Measurements from ENCODE around the gene SMIM36. TPM values are rescaled to one million over a fixed set of nuclear protein-coding genes. Genes with fewer than 3 reads are reported as not detected.

Gene SMIM36
- total and polyA plus RNA-seq, 2 donors from 2014 or later = not detected

- DNase-seq = no peak
- Histone ChIP-seq H3K27me3 (ENCODE audit: control insufficient read depth, insufficient read depth, low read length) (no peaks in the 10 kb centered on the region), H3K9me3 (ENCODE audit: control insufficient read depth in 2 of 3, insufficient read depth in 1 of 3, low read length in 3 of 3) (no peaks in the 10 kb centered on the region), H3K9ac (ENCODE audit: low read length in 3 of 3) (no peak overlapping the region), H3K27ac (ENCODE audit: low read depth in 2 of 2, low read length in 2 of 2) (no peak overlapping the region), H3K4me1 (ENCODE audit: control insufficient read depth in 2 of 3, insufficient read depth in 2 of 3, low read depth in 1 of 3, low read length in 3 of 3) (no peaks in the 10 kb centered on the region), H3K4me3 (ENCODE audit: low read length in 3 of 3) (no peak overlapping the region), H3K36me3 (ENCODE audit: control insufficient read depth in 2 of 3, insufficient read depth in 3 of 3, low read length in 3 of 3) (no peaks in the 10 kb centered on the region)
- FAIRE-seq = no peak
- intact Hi-C loops (cut with DNase I) = no loop called here
- no peak for TF ChIP-seq CTCF (IDR thresholded peaks at IDR 0.05; ENCODE audit: borderline replicate concordance, extremely low read depth, insufficient read depth)
These were observed 52.9 kb downstream of the SMIM36 start for GRCh38 chr17:55458287-55458900.

GRCh38 chr17:55456307-55457240, 54.7 kb downstream of the SMIM36 start:
- no peak for DNase-seq
- intact Hi-C loops (cut with DNase I) = no loop called here
- no peak for TF ChIP-seq CTCF (IDR thresholded peaks at IDR 0.05; ENCODE audit: borderline replicate concordance, extremely low read depth, insufficient read depth)

GRCh38 chr17:55454906-55455474, 56.3 kb downstream of the SMIM36 start:
- Histone ChIP-seq H3K27me3 (ENCODE audit: control insufficient read depth, insufficient read depth, low read length) (no peaks in the 10 kb centered on the region), H3K9me3 (ENCODE audit: control insufficient read depth in 2 of 3, insufficient read depth in 1 of 3, low read length in 3 of 3) (no peaks in the 10 kb centered on the region), H3K4me3 (ENCODE audit: low read length in 3 of 3) (no peak overlapping the region), H3K4me1 (ENCODE audit: control insufficient read depth in 2 of 3, insufficient read depth in 2 of 3, low read depth in 1 of 3, low read length in 3 of 3) (no peaks in the 10 kb centered on the region), H3K27ac (ENCODE audit: low read depth in 2 of 2, low read length in 2 of 2) (no peak overlapping the region), H3K9ac (ENCODE audit: low read length in 3 of 3) (no peak overlapping the region), H3K36me3 (ENCODE audit: control insufficient read depth in 2 of 3, insufficient read depth in 3 of 3, low read length in 3 of 3) (no peaks in the 10 kb centered on the region)
- FAIRE-seq = no peak
- DNase-seq = no peak
- TF ChIP-seq CTCF (IDR thresholded peaks at IDR 0.05; ENCODE audit: borderline replicate concordance, extremely low read depth, insufficient read depth) = no peak
- intact Hi-C loops (cut with DNase I) = no loop called here

More at GRCh38 chr17:55456307-55457240, 54.7 kb downstream of the SMIM36 start:
- no peak for FAIRE-seq
- H3K9me3 ChIP-seq (ENCODE audit: control insufficient read depth in 2 of 3, insufficient read depth in 1 of 3, low read length in 3 of 3) = no peaks in the 10 kb centered on the region
- no peaks in the 10 kb centered on the region for H3K4me1 ChIP-seq (ENCODE audit: control insufficient read depth in 2 of 3, insufficient read depth in 2 of 3, low read depth in 1 of 3, low read length in 3 of 3)
- H3K9ac ChIP-seq (ENCODE audit: low read length in 3 of 3) = no peak overlapping the region
- no peak overlapping the region for H3K4me3 ChIP-seq (ENCODE audit: low read length in 3 of 3)
- no peak overlapping the region for H3K27ac ChIP-seq (ENCODE audit: low read depth in 2 of 2, low read length in 2 of 2)
- H3K27me3 ChIP-seq (ENCODE audit: control insufficient read depth, insufficient read depth, low read length) = no peaks in the 10 kb centered on the region
- H3K36me3 ChIP-seq (ENCODE audit: control insufficient read depth in 2 of 3, insufficient read depth in 3 of 3, low read length in 3 of 3) = no peaks in the 10 kb centered on the region
